ENCODE data around the gene CLEC16A.
"Not testable (repeated sequence)": the region's sequence is repeated elsewhere in the genome, so short reads cannot be mapped to it uniquely, and the experiment has no call there.

The CLEC16A gene

DNA sequence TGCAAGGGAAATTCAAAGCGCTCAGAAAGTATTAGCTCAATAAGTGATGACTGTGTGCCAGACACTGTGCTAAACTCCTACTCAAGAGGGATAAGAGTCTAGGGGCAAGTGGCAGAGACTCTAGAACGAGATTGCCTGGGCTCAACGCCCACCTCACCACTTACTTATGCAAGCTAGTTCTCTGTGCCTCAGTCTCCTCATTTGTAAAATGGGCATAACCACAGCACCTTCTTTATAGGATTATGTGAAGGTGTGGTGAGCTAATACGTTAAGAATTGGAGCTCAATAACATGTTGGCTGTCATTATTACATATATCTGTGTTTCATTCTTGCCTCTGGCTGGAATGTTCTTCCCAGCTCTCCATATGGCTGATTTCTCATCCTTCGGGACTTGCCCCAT, 17.5 kb upstream of the CLEC16A start:
- DNase-seq: no peak

DNA sequence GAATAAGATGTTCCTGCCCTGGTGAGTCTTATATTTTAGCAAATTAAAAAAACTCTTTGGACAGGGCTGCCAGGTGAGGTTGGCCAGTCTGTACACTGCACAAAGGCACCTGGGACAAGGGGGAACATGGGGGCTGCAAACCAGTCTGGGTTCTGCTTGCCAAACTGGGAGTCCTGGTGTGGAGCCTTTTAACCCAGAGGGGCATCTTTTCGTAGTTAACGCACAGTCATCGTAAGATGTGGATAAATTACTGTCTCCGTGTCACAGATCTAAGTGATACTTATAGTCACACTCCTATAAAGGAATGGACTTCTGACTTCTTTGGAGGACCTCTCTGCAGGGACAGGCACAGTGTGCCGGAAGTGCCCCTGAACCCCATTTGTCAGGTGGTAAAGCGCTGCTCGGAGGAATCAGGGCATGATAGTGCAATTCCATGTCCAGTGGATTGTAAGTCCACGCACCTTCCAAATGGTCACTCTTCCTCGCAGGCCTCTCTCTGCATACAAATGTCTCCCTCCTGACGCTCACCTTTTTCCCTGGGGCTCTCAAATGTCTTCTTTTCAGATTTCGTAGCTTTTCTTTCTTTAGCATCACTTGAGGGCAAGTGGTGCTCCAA, 16.8 kb upstream of the CLEC16A start:
- DNase-seq: no peak

DNA sequence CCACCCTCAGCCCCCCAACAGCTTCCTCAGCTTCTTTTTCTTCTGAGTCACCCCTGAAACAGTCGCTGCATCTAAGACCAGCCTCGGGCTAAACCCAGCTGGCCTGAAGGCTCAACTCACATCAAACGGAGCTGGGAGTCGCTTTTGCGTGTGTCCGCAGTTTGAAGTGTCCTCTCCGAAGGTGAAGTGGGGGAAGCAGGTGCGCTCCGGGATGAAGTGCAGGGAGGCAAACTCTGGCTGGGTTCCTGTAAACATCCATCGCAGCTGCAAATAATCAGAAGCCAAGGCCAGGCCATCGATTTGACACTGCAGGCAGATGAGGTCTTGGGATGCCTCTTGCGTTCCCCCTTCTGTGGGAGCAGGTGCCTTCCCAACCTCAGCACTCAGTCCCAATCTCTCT, 15.3 kb upstream of the CLEC16A start:
- DNase-seq: not testable (repeated sequence)

DNA sequence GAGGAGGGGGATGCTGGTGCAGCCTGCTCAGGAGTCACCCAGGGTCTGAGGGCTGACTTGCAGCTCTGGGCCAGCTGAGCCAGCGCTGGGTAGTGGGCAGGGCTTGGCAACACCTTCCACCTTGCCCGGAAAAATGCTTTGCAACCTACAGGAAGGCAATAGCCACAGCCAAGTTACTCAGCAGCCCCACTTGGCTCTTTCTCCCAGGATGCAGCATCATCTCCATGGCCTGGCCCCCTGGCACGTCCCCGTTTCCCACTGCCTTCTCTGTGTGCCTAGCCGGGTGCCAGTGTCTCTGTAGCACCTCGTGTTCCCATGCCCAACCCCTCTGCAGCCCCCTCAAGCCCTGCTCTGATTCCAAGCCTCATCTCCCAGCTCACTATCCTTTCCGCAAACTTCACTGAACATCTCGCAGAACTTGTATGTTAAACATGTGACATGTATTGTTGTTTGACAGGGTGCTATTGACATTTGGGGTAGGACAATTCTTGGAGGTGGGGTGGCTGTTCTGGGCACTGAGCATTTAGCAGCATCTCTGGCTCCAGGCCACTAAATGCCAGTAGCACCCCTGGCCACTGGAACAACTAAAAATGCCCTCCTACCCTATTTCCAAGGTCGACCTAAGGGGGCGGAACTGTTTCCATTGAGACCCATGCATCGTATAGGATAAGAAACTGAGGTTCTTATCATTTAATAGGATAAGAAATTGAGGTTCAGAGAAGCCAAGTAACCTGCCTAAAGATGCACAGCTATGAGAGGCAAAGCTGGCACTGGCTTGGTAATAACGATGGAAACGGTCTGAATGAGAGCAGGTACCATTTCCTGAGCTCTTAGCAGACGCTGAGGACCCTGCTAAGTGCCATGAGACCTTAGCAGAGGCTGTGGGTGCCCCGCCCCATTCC, 14.3 kb upstream of the CLEC16A start:
- no peak for DNase-seq

DNA sequence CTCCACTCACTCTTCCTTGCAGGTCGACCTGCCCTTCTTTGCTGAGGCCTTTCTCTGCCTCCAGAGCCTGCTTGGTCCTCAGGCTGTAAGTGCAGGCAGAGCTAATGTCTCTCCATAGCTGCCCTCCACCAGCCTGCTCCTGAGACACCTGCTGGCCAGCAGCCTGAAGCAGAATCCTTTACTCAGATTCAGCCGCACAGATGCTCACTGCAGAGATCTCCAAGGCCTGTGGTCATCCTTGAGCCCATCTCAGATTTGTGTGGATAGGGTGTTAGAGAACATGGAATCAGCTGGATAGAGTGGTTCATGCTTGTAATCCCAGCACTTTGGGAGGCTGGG, 13.6 kb upstream of the CLEC16A start:
- no peak for DNase-seq

DNA sequence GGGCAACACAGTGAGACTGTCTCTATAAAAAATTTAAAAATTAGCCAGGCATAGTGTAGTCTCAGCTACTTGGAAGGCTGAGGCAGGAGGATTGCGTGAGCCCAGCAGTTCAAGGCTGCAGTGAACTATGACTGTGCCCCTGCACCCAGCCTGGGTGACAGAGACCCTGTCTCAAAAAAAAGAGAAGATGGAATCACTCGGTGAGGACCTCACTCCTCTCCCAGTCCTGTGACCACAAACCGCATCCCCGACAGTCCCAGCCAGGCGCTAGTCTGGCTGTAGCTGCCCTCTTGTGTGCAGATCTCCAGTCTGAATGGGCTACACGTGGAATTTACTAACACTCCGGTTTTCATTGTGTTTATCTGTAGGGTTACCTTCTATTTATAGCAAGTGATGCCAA, 13.2 kb upstream of the CLEC16A start:
- DNase-seq: no peak

DNA sequence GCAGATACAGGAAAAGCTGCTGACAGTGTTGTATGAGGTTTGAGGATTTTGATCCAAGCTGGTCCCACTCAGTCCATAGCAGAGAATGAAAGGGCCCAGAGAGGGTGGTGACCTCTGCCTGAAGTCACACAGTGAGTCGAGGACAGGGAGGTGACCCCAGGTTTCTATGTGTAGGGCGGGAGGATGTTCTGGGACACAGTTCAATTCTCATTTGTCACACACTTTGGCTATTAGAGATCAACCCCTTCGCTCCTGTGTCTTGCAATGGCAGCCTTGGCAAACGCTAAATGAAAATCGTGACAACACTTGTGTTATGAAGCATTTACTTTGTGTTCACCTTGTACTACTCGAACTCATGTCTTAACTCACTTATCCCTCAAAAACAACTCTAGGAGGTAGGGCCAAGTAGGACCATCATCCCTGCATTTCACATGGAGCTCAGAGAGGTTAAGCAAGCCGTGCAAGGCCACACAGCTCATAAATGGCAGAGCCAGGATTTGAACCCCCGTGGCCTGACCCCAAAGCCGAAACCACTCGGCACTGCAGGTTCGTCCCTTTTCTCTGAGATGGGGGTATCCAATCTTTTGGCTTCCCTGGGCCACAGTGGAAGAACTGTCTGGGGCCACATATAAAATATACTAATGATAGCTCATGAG, 12.3 kb upstream of the CLEC16A start:
- DNase-seq: no peak

DNA sequence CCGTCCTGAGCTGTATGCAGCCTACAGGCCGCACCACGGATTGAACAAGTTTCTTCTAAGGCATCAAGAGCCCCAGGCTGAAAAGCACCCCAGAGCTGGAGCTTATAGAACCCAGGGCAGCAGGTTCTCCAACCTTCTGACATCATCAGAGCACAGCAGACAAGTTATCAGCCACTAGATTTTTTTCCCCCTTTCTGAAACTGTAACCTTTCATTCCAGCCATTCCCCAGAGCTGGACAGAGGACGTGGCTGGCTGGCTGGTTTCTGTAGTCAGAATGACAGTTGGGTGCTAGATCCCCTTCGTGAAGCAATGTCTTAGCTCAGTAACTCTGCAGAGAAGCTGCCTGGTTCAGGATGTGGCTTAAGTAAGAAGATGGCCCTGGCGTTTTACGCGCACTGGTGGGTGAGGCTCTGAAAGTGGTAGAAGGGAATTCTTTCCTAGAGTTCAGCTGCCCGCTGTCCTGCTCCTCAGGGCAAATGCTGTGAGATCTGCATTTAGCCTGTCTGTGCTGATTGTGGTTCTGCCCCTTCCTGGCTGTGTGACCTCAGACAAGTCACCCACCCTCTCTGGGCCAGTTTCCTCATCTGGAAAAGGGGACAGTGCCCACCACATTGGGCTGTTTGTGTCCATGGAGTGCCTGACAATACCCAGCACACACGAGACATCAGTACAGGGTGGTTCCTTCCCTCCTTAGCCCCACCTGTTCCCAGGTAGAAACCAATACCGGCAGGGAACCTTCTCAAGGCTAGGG, 11.2 kb upstream of the CLEC16A start:
- DNase-seq: no peak

DNA sequence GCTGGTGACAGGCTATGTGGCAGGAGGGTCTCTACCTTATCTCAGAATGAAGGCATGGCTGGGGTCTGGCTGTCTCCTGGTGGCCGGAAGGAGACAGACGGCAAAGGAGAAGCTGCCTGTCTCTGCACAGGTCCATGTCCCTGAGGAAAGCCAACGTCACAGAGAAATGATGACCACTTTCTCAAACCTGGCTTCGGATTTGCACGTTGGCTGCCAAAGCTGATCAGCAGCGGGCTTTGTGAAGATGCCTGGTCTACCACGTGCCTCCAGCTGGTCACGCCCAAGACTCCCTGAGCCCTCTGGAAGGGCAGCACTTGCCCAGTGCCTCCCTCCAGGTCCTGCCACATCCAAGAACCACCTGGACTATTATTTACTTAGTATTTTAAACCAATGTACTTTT, 10.5 kb upstream of the CLEC16A start:
- no peak for DNase-seq

DNA sequence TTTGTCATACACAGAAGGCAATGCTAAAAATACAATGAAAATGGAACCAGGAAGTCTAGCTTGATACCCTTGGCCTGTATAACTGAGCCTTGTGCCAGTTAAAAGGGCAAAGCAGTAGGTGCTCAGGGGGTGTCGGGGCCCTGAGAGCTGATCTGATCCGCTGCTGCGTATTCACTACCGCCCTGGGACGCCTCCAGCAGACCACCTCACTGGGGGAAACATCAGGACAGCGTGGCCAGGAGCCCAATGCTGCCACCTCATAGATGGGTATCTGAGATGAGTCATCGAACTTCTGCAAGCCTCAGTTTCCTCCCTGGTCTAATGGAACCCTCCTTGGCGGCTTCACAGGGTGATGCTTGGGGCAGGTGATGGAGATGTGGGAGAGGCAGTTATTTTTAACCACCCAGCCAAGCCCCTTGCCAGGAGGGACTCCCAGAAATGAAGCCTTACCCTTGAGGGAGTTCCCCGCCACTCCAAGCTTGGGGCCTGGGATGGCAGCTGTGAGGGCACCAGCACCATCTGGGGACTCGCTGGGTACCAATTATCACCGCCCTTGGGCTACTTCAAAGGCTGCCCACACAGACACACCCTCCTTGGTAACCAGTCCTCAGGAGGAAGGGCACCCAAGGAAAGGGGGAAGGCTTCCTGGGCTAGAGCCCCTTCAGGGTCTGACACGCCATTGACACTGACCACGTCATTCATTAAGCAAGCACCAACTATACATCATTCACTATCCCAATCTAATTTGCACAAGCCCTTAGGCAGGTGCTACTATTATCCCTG, 9.8 kb upstream of the CLEC16A start:
- DNase-seq: no peak

DNA sequence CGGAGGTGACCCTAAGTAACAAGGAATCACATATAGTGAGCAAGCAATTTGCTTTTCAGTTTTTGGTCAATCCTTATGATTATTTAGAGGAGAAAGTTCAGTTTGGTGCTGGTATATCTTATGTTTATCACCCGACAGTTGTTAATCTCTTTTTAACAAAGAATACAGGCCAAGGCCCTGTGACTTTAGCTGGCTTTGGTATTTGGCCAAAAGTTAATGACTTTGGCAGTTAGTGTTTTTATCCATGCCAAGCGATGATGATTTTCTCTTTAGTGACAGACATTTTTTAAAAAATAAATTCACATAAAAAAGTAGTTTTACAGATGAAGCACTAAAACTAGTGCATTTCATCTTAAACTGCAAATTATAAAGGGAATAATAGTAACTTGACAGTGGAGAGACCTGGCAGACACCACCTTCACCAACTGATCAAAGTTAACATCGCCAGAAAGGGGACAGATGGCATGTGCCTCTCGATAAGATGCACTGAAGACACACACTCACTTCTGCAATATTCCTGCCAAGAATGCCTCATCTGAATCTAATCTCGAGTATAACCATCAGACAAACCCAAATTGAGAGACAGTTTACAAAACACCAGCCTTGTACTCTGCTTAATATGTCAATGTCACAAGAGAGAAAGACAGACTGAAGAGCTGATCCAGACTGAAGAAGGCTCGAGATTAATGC, 9.0 kb upstream of the CLEC16A start:
- no peak for DNase-seq

DNA sequence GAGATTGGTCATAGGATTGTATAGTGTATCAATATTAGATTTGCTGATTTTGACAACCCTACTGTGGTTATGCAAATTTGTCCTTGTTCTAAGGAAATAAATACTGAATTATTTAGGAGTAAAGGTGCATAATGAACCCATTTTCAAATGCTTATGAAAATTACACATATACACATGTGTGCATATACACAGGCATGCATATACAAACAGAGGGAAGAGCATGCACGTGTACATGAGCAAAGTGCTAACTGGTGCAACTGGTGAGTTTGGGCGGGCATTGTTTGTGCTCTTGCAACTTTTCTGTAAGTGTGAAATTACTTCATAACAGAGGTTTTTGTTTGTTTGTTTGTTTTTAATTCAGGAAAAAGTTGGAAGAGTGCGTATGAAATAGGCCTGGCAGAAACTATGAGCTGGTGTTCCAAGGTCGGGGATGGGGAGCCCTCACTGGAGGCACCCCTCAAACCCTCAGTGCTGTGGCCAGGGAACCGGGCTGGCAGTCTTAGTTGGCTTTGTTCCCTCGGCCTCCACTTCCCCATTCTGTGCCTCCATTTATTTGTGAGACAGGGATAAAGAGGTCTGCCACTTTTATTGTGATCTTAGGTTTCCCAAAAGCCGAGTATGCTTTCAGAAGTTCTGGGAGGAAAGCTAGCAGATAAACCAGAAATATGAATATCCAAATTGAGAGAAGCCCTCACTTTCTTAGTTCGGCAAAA, 7.9 kb upstream of the CLEC16A start:
- DNase-seq: no peak

DNA sequence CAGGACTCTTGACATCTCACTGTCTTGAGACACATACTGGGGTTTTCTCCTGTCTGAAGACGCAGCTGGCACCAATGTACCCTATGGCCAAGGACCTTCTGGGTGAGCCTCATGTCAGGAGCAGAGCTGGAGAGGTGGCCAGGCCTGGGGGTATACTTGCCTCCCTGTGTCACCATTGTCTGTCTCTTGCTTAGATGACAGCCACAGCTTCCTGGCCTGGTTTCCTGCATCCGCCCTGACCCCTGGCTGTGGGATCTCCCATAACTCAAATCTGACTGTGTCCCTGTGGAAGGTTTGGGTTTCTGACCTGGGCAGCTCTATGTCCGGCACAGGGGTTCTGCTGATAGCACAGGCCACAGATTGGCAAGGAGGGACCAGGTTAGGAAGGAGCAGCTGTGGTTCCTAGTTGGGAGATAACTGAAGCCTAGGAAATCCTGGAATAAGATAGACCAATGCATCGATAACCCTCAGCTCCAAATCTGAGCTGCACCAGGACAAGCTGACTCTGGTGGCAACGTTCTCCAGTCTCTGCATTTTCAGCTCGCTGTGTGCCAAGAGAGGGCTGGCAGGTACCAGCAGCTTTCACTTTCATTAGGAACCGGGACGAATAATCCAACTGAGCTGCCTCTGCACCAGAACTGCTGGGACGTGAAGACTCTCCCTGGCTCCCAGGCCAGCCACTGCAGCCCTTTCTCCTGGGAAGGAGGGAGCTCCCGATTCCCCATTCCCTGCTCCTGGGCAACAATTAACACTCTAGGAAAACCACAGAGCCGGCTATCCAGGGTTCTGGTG, 7.1 kb upstream of the CLEC16A start:
- DNase-seq: no peak

DNA sequence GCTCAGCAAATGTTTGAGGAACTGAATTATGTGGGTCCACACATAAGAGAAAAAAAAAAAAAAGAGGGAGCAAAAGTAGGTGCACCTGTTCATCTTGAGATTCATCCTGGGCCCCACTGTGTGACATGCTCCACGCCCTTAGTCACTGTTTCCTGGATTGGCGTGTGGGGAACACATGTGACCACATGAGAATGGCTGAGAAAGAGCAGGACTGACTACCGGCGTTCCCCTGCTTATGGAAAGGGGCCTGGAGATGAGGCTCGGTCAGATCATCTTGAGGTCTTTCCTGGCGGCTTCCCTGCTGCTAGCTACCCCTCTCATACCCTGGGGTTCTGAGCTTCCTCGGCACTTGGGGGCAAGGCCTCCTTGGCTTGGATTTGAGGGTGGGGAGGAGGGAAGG, 6.0 kb upstream of the CLEC16A start:
- DNase-seq: no peak

DNA sequence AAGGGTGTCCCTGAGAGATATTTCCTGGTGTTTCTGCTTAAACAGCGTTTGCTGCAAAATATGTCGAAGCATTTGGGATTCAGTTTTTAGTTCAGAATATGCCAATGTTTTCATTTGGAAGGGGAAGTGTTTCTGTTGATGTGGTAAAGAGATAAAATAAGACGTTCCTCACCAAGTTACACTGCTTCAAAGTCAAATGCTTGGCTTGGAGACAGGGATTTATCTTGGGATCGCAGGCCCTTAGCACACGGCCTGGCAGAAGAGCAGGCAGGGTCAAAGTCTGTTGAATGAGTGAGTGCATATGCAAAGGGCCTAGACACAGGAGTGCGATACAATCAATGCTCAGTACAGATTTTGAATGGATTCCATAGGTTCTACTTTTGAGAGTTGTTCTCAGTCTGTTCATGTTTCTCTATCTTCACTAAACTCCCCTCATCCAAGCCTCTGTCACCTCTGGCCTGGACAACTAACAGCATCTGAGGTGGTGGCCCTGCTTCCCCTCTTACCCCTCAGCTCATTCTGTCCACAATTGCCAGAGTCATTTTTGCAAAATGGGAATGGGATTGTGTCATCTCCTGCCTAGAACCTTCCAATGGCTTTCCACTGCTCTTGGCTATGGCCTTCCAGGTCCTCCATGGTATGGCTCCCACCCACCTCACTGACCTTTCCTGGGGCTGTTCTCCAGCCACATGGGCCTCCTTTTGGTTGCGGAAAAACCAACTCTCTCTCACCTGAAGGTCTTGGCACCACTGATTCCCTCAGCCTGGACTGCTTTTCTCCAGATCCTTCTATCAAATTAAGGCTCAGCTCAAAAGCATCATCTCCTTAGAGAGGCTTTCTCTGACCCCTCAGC, 5.3 kb upstream of the CLEC16A start:
- no peak for DNase-seq

DNA sequence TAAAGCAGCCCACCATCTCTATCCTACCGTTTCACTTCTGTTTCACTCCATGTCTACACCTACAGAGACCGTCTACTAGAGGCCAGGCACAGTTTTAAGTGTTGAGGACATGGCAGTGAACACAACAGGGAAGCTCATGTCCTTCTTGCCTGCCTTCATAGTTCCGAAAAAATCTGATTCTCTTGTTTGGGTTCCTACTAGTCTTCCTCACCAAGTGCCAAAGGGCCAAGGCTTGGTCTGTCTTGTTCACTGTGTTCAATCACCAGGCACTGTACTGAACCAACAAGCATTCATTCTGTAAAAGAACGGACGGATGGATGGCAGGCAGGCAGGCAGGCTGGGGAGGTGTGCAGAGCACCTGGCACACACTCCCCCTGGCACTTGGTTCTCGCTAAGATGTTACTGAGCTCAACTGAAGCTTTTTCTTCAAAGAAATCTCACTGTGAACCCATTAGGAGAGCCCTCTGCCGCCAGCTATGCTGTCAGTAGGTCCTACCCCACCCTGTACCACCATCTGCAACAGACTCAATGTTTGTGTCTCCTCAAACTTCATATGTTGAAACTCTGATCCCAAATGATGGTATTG, 4.6 kb upstream of the CLEC16A start:
- no peak for DNase-seq

DNA sequence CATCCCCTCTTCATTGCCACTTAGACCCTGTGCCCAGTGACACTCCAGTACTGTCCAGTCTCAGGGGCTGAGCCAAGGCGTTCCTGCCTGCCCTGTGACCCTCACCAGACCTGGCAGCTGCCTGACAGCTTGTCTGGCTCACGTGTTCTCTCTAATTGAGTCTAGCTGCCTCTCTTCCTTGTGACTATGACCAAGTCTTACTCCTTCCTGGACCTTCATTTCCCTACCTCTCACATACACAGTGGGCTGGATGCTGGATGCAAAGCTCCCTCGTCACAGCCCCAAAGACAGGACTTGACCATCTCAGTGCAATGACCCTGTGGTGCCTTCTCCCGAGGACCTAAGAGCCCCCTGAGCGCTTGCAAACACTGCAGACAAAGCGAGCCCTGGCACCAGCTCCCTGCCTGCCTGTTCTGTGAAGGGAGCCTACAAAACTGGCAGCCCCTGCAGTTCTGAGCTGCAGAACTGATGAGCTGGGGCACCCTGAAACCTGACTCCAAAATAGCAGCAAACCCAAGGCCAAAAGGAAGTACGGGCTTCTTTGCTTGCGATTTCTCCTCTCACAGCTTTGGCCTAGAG, 3.8 kb upstream of the CLEC16A start:
- DNase-seq: no peak

DNA sequence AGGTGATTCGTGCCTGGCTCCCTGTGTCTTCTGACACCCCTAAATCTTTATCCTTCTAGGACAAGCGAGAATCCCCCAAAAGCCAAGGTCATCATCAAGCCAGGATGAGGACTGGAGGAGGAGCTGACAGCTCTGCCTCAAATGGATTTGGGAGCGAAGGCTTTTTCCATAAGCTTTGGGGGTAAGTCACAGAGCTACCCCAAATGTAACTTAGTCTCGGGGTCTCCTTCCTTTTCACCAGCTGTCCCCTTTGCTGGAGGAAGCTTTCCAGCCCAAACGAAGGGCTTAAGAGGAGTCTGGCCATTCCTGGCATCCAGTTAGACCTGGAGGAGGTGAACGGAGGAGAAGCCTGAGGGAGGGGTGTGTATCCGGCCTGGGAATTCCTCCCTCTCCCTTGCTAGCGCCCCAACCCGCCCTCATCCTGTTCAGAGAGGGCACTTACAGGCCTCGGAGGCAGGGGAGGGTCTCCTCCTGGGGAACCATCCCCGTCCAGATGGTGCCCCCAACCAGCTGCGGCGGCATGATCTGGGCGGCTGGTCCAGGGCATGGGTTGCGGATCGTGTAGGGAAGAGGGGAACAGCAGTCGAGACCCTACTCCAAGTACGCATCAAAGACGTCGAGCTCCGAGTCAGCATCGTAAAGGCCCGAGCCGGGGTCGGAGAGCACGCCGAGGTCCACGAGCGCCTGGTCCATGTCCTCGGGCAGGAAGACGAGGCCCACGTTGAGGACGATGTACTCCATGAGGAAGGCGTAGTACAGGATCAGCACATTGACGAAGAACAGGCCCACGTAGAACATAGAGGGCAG, 3.0 kb upstream of the CLEC16A start:
- no peak for DNase-seq

All from CD4-positive, alpha-beta T cell treated with Interleukin-15 for 1 hour (primary cell).